ENCODE data around the gene TTN.

DNA sequence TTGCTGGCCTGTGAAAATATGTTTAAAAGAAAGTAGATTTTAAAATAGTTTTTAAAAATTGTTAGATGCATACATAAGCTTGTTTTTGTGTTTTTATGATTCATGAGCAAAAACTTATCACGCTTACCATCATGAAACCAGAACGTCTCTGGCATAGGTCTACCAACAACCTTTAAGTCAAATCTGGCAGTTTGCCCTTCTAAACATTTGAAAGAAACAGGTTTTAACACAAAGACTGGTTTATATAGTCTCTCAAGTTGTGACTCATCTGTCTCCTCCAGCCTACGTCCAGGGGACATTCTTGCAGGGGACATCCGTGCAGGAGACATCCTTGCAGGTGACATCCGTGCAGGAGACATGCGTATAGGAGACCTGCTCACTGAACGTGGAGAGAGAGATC is 29.6 kb downstream of the TTN start:
- TF ChIP-seq CTCF (IDR thresholded peaks at IDR 0.05) (no peak), POLR2A (IDR thresholded peaks at IDR 0.05) (no peak)

Measured in esophagus squamous epithelium (tissue), 4 donors.